RWPE2 (cell line): ENCODE results near the gene GNA14.
"Not testable (repeated sequence)": the region's sequence is repeated elsewhere in the genome, so short reads cannot be mapped to it uniquely, and the experiment has no call there.

ENCODE experiments used
- ATAC-seq: fragments of 200-7000 bp; cut with Tn5 transposase; 3 replicates; pipeline ENCODE4 v1.9.1; 2021; ENCODE audit warnings: low read depth
- DNase-seq: peaks from one replicate; pipeline ENCODE4 v3.0.0-alpha.2; 2020; ENCODE audit warnings: low spot score
- H3K27ac ChIP-seq: fragments of 450-650 bp; 2 replicates; pipeline ENCODE4 v1.5.1; 2017; ENCODE audit warnings: mild to moderate bottlenecking; ENCODE audit not compliant: poor library complexity, severe bottlenecking
- H3K27me3 ChIP-seq: fragments of 250-450 bp; sonication (Bioruptor Pico); 2 replicates; pipeline ENCODE4 v1.5.1; 2021; ENCODE audit warnings: mild to moderate bottlenecking, moderate library complexity; ENCODE audit not compliant: insufficient read depth, poor library complexity, severe bottlenecking
- H3K36me3 ChIP-seq: fragments of 250-450 bp; sonication (Bioruptor Pico); 2 replicates; pipeline ENCODE4 v1.5.1; 2020; ENCODE audit warnings: low read depth, mild to moderate bottlenecking, moderate library complexity
- H3K4me1 ChIP-seq: fragments of 250-450 bp; sonication (Bioruptor Pico); 2 replicates; pipeline ENCODE4 v1.5.1; 2021; ENCODE audit warnings: mild to moderate bottlenecking, moderate library complexity; ENCODE audit not compliant: insufficient read depth, poor library complexity, severe bottlenecking
- H3K4me3 ChIP-seq: fragments of 250-450 bp; sonication (Bioruptor Pico); 2 replicates; pipeline ENCODE4 v1.5.1; 2021; ENCODE audit warnings: mild to moderate bottlenecking, moderate library complexity; ENCODE audit not compliant: severe bottlenecking
- H3K9me3 ChIP-seq: fragments of 250-450 bp; sonication (Bioruptor Pico); 2 replicates; pipeline ENCODE4 v1.5.1; 2021; ENCODE audit warnings: mild to moderate bottlenecking, moderate library complexity; ENCODE audit not compliant: severe bottlenecking
- TF ChIP-seq, protein P1 (sequence below): fragments of 450-650 bp; IDR thresholded peaks from one replicate; pipeline ENCODE4 v1.5.1; 2017; ENCODE audit warnings: mild to moderate bottlenecking, moderate library complexity; ENCODE audit not compliant: poor library complexity, severe bottlenecking

GNA14 gene

GRCh38 chr9:77447646-77448045 lies 200.5 kb downstream of the GNA14 start:
- no peaks in the 10 kb centered on the region for H3K36me3 ChIP-seq
- peaks cover 13% of the 10 kb centered on the region for H3K4me1 ChIP-seq
- H3K9me3 ChIP-seq: no peaks in the 10 kb centered on the region
- ATAC-seq: no peak
- TF ChIP-seq, protein P1, sequence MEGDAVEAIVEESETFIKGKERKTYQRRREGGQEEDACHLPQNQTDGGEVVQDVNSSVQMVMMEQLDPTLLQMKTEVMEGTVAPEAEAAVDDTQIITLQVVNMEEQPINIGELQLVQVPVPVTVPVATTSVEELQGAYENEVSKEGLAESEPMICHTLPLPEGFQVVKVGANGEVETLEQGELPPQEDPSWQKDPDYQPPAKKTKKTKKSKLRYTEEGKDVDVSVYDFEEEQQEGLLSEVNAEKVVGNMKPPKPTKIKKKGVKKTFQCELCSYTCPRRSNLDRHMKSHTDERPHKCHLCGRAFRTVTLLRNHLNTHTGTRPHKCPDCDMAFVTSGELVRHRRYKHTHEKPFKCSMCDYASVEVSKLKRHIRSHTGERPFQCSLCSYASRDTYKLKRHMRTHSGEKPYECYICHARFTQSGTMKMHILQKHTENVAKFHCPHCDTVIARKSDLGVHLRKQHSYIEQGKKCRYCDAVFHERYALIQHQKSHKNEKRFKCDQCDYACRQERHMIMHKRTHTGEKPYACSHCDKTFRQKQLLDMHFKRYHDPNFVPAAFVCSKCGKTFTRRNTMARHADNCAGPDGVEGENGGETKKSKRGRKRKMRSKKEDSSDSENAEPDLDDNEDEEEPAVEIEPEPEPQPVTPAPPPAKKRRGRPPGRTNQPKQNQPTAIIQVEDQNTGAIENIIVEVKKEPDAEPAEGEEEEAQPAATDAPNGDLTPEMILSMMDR: no peak
- no peaks in the 10 kb centered on the region for H3K27me3 ChIP-seq
- no peak overlapping the region for H3K4me3 ChIP-seq
- no peak for DNase-seq
- H3K27ac ChIP-seq: no peak overlapping the region

GRCh38 chr9:77442436-77442835 lies 205.7 kb downstream of the GNA14 start:
- DNase-seq: no peak
- Histone ChIP-seq H3K36me3 (no peaks in the 10 kb centered on the region), H3K4me3 (no peak overlapping the region), H3K9me3 (no peaks in the 10 kb centered on the region), H3K27me3 (no peaks in the 10 kb centered on the region), H3K27ac (no peak overlapping the region), H3K4me1 (no peaks in the 10 kb centered on the region)
- TF ChIP-seq, protein P1: no peak
- ATAC-seq: no peak

DNA sequence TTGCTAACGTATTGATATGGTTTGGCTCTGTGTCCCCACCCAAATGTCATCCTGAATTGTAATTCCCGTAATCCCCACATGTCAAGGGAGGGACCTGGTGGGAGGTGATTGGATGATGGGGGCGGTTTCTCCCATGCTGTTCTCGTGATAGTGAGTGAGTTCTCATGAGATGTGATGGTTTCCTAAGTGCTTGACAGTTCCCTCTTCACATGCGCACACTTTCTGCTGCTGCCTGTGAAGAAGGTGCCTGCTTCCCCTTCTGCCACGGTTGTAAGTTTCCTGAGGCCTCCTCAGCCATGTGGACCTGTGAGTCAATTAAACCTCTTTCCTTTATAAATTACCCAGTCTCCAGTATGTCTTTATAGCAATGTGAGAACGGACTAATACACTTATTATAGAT lies 207.0 kb downstream of the GNA14 start:
- ATAC-seq, H3K9me3 ChIP-seq, H3K4me1 ChIP-seq, DNase-seq, H3K36me3 ChIP-seq, H3K27ac ChIP-seq, H3K27me3 ChIP-seq, H3K4me3 ChIP-seq: not testable (repeated sequence)

DNA sequence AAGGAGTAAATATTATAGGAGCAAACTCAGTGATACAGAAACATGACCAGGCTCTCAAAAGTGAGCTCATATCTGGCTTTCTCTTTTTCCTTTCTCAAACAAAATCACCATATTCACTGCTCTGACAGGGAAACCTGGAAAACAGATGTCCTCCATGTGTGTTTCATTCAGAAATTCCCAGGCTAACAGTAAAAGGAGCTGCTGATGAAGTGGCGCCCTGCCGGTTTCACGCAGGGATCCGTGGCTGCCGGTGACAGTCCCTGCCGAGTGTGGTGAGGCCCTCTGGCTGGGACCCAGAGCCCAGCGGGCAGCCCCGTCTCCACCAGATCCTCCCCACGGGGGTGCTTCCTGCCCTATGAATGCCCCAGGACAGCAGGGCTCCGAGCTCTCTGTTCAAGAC lies 208.1 kb downstream of the GNA14 start:
- DNase-seq (no peak), ATAC-seq (no peak)
- no peaks in the 10 kb centered on the region for H3K36me3 ChIP-seq
- no peaks in the 10 kb centered on the region for H3K27me3 ChIP-seq
- TF ChIP-seq, protein P1: no peak
- no peak overlapping the region for H3K4me3 ChIP-seq
- no peak overlapping the region for H3K27ac ChIP-seq
- H3K9me3 ChIP-seq: no peaks in the 10 kb centered on the region
- no peaks in the 10 kb centered on the region for H3K4me1 ChIP-seq

DNA sequence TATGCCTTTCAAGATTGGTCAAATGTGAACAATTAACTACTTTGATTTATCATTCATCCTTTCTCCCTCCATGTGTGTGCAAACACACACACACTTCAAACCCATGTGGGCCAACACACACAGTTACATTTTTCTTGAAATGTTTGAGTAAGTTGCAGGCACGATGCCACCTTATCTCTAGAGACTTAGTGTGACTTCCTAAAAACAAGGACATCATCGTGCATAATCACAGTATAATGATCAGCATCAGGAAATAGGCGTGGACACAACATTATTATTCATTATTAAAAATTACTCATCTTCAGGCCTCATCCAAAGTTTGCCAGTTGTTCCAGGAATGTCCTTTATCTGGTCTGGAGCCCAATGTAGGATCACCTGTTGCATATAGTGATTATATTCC lies 209.5 kb downstream of the GNA14 start:
- DNase-seq: no peak
- H3K36me3 ChIP-seq: no peaks in the 10 kb centered on the region

More for the DNA sequence above, 209.5 kb downstream of the GNA14 start:
- H3K9me3 ChIP-seq: no peaks in the 10 kb centered on the region
- no peak overlapping the region for H3K4me3 ChIP-seq
- H3K4me1 ChIP-seq: no peaks in the 10 kb centered on the region
- ATAC-seq: no peak
- TF ChIP-seq, protein P1: no peak
- no peak overlapping the region for H3K27ac ChIP-seq
- no peaks in the 10 kb centered on the region for H3K27me3 ChIP-seq
